HG03159 (cell line): ENCODE data around the gene METRN.

ENCODE experiments used
- ATAC-seq: cut with Tn5 transposase; IDR thresholded peaks from one replicate; pipeline ENCODE4 v1.9.1; 2021; ENCODE audit warnings: mild to moderate bottlenecking, moderate library complexity; ENCODE audit not compliant: unreplicated experiment

Gene METRN

DNA sequence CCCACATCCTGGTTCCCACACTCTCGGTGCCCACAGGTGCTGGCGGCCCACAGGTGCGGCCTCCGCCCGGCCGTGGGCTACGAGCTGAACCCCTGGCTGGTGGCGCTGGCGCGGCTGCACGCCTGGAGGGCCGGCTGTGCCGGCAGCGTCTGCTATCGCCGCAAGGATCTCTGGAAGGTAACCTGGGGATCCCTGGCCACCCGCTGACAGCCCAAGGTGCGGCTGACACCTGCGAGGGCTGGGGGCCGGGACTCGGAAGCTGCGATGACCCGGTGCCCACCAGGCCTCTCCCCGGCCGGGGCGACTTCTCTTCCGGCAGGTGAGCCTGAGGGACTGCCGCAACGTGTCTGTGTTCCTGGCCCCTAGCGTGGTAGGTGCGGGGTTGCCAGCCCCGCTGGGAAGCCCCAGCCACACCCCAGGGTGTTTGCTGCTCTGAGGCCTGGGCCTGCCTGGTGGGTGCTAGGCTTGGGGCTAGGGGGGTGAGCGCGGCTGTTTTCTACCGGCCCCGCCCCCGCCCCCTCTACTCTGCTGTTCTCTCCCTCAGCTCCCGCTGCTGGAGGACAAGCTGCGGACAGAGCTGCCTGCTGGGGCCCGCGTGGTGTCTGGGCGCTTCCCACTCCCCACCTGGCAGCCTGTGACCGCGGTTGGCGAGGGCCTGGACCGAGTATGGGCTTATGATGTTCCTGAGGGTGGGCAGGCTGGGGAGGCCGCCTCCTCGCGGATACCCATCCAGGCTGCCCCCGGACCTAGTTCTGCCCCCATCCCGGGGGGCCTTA lies 7.0 kb downstream of the METRN start:
- no peak for ATAC-seq

DNA sequence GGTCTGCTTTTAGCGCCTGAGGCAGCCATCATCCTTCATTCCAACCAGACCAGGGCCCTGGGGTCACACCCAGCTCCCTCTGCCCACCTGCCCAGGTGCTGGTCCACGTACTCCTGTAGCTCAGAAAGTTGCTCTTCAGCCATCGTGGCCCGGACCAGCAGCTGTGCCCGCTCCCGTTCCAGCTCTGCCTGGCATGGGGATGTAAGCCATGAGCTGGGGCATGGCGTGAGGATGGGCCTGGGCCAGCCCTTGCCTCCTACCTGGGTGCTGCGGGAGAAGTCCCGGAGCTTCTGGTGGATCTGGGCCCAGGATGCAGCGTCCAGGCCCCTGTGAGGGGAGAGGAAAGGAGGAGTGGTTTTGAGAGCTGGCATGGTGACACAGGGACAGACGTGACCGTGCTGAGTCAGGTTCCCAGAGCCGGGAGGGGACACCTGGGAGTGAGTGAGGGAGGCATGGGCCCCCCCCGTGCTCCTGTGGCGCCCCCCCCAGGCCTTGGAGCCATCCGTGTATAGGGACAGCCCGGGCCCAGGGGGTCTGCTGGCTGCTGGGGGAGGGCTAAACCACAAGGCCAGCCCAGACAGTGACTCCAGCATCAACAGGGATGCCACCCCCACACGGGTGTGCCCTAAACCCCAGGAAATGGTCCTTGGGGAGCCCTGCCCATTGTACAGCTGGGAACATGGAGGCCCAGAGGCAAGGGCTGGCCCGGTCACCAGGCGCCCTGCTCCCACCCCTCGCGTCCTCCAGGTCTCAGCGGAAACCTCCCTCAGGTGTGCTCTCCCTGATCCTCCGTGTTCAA lies 8.1 kb downstream of the METRN start:
- ATAC-seq = no peak

DNA sequence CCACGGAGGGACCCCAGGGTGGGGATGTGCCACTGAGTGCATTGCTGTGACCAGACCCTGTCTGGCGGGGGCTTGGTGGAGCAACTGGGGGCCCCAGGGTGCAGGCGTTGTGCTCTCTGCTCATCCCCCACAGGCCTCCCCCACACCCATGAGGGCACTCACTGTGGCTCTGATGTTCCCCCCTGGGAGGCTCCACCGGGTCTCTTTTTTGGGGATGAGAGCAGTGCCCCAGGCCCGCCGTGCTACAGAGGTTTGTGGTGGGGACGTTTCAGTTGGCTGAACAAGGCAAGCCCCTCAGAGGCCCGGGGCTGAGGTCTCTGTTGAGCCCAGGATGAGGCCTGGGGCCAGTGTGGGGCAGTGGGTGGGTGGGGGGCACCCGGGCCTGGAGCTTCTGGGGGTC lies 8.8 kb downstream of the METRN start:
- no peak for ATAC-seq

DNA sequence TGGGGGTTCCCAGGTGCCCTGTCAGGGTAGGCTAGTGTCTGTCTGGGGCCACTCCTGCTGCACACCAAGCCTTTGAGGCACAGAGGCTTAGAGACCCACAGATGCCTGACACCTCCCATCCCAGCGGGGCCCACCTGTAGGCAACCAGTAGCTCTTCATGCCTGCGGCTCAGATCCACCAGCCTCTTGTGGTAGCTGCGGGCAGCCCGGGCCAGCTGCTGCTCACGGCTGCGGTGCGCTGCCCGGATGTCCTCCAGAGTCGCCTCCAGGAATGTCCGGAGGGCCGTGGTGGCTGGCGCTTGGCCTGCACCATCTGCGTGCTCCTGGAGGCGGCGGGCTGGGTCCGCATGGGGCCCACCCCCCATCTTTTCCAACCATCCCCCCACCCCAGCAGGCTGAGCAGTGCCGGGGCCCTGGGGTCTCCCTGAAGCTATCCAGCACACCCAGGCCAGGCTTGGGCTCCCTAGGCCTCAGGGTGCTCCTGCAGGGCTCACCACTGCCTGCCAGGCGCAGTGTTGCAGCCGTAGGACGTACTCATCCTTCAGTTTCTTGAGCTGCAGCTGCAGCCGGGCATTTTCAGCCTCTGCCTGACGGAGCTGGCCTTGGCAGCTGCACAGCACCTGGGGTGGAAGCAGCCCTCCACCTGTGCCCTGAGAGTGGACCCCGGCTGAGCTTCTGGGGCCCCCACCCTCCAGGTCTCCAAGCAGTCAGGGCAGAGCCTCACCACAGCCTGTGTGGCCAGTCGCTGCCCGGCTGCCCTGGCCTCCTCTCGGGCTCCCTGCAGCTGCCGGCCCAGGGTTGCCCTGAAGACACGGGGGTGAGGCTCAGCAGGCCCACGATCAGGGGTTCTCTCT lies 9.5 kb downstream of the METRN start:
- no peak for ATAC-seq

DNA sequence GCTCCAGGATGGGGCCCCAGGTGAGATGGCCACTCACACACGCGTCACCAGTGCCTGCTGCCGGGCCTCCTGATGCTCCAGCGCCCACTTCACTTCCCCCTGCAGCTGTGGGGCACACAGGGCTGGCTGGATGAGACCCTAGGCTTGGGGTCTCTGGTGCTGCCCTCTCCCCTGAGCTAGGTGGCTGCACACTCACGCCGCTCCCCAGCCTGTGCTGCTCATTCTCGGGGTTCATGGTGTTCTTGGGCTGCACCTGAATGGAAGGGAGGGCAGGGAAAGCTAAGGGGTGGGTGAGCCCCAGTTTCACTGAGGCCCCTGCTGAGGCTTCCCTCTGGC lies 10.1 kb downstream of the METRN start:
- ATAC-seq = no peak

DNA sequence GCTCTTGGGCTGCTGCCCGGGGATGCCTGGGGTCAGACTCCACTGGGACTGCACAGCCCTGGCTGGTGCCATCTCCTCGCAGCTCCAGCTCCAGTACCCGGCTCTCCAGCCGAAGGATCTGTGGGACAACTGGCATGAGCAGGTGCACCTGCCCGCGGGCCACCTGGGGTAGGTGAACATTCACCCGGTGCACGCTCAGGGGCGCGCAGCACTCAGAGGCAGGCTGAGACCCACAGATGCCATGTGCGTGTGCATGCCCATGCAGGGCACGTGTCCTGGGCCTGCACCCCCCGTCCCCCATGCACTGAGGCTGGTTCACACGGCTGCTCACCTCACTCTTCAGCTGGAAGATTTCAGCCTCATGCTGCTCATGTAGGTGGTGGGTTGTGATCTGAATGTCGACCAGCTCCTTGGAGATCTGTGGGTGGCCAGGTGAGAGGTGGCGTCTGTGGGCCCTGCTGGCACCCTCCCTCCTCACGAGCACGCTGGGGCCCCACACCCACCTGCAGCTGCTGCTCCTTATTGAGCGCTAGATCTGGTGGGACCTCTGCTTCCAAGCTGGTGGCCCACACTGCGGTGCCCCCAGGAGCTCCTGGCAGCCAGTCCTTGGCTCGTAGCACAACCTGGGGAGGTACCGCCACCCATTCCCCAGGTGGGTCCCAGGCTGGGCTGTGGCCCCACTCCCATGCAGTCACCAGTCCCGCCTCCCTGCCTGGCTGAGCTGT lies 10.7 kb downstream of the METRN start:
- ATAC-seq = no peak

DNA sequence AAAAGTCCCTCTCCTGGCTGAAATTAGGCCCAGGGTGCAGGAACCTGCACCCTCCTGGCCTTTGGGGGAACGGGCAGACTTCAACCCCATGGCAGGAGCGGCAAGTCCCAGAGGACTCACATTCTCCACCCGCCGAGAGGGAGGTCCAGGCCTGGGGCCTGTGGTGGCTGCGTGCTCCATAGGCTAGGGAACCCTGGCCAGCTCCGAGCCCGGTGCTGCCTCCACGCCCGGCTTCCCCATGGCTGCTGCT lies 11.2 kb downstream of the METRN start:
- ATAC-seq = no peak

DNA sequence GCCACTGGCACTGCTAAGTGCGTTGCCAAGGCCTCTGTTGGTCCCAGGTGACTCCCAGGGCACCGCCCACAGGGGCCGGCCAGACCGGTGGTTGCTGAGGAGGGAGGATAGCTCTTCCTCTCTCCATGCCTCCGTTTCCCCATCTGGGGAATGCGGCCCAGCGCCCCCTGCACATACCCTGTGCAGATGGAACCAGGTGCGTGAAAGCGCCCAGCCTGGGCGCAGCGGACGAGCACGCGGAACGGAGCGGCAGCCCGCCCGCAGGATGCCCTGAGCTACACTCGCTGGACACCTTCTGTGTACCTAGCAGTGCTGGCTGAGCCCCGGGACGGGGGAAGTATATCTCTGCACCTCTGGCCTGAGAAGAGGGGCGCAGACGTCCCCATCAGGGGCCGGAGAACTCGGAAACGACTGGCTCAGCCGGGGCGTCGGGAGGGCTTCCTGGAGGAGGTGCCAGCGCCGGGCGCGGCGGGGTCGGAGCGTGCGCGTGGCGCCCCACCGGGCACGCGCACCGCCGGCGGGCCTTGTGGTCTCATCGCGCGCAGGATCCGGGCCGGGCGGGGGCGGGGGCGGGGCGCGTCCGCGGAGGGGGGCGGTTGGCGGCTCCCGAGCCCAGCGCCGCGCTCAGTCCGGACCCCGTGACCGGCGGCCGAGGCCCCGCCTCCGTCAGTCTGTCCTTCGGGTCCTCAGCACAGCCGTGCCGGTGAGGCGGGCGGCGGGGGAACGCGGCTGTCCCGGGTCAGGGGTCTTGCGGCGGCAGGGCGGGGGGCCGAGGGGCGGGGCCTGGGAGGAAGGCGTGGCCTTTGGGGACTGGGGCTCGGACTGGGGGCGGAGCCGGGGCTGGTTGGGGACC lies 11.7 kb downstream of the METRN start, which contains the start of the genes CCDC78 and HAGHL:
CCDC78 (minus strand) TSS at position 6 of the 853 bp plus-strand sequence. CDS start 76 bp downstream, outside the sequence.
HAGHL (plus strand) TSS at position 669 of the 853 bp plus-strand sequence. CDS start 404 bp downstream, outside the sequence.
- ATAC-seq = no peak

DNA sequence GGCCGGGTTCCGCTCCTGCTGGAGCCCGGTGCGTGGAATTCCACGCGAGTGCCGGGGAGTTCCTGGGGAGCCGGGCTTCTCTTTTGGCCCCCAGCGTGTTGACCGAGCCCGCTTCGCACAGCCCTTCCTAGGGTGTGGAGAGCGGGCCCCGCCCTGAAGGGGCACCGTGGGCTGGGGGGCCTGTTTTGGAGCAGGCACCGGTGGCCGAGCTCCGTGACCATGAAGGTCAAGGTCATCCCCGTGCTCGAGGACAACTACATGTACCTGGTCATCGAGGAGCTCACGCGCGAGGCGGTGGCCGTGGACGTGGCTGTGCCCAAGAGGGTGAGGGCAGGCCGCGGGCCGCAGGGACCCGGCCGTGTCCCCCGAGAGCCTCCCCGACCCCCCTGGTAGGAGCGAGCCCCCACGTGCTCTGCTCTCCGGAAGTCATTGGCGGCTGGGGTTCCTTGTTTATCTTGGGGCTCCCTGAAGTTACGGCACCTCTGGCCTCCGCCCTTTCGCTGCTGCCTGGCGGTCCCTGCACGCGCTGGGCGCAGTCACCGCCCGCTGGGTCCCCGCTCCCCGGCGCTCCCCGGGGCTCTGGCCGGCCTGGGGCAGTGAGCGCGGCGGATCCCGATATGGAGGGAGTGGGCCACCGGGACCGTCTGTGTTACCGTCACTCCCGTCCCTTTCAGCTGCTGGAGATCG lies 12.5 kb downstream of the METRN start:
- ATAC-seq = no peak

DNA sequence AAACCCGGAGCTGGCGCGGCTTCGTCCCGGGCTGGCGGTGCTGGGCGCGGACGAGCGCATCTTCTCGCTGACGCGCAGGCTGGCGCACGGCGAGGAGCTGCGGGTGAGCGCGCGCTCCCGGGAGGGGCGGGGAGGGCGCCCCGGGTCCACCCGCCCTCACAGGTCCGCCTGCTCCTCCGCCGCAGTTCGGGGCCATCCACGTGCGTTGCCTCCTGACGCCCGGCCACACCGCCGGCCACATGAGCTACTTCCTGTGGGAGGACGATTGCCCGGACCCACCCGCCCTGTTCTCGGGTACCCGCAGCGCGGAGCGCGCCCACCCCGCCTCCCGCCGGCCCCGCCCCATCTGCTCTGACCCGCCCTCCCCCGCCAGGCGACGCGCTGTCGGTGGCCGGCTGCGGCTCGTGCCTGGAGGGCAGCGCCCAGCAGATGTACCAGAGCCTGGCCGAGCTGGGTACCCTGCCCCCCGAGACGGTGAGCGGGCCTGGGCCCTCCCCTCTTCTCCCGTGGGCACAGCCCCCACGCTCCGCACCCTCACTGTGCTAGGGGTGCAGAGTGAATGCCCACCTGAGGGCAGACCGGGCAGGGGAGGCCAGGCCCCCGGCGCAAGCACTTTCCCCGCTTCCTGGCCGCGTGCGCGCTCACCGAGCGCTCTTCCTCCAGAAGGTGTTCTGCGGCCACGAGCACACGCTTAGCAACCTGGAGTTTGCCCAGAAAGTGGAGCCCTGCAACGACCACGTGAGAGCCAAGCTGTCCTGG lies 13.4 kb downstream of the METRN start:
- no peak for ATAC-seq

DNA sequence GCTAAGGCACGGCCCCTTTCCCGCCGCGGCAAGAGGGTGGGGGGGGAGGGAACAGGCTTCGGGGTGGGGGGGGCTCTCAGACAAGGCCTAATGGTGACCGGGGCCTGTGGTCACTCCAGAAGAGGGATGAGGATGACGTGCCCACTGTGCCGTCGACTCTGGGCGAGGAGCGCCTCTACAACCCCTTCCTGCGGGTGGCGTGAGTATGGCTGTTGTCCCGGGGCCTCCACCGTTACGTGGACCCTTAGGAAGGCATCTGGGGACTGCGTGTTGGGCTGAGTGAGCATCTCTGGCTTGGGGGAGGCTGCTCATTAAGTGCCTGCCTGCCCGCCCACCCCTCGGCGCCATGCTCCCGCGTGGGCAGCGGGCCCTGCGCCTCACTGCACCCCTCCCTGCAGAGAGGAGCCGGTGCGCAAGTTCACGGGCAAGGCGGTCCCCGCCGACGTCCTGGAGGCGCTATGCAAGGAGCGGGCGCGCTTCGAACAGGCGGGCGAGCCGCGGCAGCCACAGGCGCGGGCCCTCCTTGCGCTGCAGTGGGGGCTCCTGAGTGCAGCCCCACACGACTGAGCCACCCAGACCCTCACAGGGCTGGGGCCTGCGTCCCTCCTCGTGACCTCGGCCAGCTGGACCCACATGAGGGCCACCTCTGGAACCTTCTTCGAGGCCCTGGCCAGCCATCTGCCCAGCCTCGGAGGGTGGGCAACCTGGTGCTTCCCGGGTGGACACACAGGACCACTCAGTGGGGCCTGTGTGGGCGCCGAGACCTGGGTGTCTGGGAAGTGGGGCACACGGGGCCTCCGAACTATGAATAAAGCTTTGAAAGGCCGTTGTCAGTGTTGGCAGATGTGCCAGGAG lies 14.2 kb downstream of the METRN start:
- ATAC-seq = no peak

DNA sequence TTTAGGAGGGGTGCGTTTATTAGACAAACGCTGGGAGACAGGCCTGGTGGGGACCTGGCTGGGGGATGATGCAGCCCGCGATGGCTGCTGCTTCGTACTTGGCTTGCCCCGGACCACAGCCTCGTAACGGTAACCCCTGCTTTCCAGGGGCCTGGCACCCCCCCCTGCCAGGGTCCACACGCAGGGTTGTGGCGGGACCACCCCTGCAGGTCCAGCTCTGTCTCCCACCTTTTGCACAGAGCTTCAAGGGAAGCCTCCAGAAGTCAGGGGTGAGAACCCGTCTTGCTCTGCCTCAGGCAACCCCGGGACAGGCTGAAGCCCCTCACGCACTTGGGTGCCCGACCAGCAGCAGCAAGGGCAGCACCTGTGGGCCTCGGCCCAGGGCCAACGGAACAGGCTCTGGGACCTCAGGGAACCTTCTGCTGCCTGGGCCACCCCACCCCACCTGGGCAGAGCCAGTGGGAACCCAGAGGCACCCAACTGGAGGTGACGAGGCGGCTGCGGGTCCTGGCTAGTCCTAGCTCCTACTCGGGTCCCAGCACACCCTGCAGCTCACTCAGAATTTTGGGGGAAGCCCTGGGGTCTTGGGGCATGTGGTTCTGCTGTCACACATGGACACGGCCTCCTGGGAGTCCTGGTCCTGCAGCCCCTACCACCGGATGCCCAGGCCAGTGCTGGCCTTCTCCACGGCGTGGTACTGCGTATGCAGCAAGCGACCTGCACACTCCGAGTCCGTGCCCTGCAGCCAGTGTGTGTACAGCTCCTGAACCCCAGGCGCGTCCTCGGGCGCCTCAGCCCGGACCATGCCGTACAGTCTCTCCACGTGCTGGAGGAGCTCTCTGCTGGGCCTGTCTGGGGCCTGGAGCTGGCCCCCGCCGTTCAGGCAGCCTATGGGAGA lies 15.1 kb downstream of the METRN start:
- no peak for ATAC-seq

DNA sequence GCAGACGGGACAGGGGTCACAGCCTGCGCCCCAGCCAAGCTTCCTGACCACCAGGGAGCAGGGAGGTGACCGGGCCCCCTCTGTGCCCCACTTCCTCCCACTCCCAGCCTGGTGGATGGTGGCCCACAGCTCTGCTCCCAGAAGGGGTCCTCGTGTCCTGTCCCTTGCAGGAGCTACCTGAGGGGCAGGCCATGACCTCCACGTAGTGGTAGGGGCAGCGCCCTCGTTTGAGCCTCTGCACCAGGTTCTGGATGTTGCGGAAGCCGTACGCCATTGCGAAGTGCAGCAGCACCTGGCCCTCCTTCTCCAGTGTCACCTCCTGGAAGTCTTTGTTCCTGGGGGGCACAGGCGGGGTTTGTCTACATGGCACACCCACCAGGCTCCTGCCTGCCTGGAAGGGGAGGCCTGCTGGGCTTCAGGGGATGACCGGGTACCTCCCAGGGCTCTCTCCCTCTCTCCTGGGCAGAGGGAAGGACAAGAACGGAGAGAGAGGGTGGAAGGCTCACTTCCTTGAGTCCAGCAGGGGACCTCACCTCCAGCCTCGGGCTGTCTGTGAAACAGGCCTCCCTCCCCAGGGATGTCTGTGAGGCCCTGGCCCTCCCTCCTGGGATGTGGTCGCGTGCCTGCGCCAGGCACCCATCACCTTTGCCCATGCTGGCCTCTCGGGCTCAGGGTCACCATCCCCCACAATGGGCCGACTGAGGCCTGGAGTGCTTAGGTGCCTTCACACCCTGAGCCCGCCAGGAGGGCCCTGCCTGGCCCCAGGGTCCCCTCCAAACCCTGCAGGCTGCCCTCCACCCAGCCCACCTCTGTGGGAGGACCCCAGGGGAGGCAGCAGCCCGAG lies 16.0 kb downstream of the METRN start:
- no peak for ATAC-seq

DNA sequence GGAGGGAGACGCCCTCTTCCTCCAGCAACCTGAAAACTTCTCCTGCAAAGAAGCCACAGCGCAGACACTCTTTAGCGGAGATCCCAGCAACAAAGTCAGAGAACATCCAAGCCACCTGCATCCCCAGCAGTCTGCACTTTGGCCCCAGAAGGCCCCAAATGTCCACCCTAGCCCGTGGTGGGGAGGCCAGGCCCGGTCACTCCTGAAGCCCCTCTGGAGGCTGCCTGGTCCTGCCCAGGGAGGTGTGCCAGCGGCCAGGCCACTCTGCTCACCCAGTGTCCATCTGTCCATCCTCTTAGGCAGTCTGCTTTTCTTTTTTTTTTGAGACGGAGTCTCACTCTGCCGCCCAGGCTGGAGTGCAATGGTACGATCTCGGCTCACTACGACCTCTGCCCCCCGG lies 17.4 kb downstream of the METRN start:
- no peak for ATAC-seq

DNA sequence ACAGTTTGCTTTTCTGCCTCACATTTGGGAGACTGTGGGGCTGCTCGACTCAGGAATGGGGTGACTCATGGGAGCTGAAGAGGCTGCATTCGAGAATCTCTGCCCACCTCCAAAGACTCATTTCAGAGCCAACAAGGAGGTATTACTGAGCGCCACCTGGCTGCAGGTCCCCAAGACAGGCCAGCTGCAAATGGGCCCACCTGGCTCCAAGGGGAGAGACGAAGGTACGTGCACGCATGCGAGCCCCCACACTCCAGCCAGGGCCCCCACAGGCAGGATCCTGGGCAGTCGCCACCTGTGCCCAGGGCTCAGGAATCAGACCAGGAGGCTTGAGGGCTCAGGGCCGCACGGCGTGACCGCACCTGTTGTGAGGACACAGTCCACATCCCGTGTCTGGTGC lies 18.0 kb downstream of the METRN start:
- ATAC-seq = no peak
